HG02642 (cell line): ENCODE data around the gene TMEM107.
"Not testable (repeated sequence)": the region's sequence is repeated elsewhere in the genome, so short reads cannot be mapped to it uniquely, and the experiment has no call there.

Source experiments
- ATAC-seq: cut with Tn5 transposase; IDR thresholded peaks from one replicate; pipeline ENCODE4 v1.9.1; 2021; ENCODE audit warnings: mild to moderate bottlenecking; ENCODE audit not compliant: unreplicated experiment, poor library complexity

The TMEM107 gene

GRCh38 chr17:8189711-8190477, 13.7 kb upstream of the TMEM107 start, which contains the start of gene BORCS6:
Gene BORCS6 (minus strand): TSS chr17:8190180. CDS start chr17:8190140, 40 bp downstream.
- ATAC-seq: peak; percentile 60

- no peak for ATAC-seq
Observed at GRCh38 chr17:8189041-8189710, 13.0 kb upstream of the TMEM107 start.

- no peak for ATAC-seq
Observed at GRCh38 chr17:8188263-8188839, 12.2 kb upstream of the TMEM107 start.

GRCh38 chr17:8187517-8188262, 11.5 kb upstream of the TMEM107 start:
- ATAC-seq: peak; percentile 23

- ATAC-seq: peak; percentile 25
Observed at GRCh38 chr17:8186787-8187516, 10.8 kb upstream of the TMEM107 start.

- peak; percentile 1 for ATAC-seq
Observed at GRCh38 chr17:8186446-8186786, 10.2 kb upstream of the TMEM107 start.

GRCh38 chr17:8185582-8186445, 9.6 kb upstream of the TMEM107 start:
- peak; percentile 25 for ATAC-seq

GRCh38 chr17:8176998-8177731, 985 bp upstream of the TMEM107 start:
- no peak for ATAC-seq

GRCh38 chr17:8175795-8176196, 384 bp downstream of the TMEM107 start:
- ATAC-seq: peak; percentile 3

GRCh38 chr17:8173871-8174322, 2.3 kb downstream of the TMEM107 start:
- ATAC-seq: no peak

- ATAC-seq: peak; percentile 72
Observed at GRCh38 chr17:8173056-8173870, 2.9 kb downstream of the TMEM107 start.

GRCh38 chr17:8170186-8170585, 6.0 kb downstream of the TMEM107 start:
- ATAC-seq: not testable (repeated sequence)

GRCh38 chr17:8167526-8167925, 8.7 kb downstream of the TMEM107 start:
- ATAC-seq: no peak

- no peak for ATAC-seq
Observed at GRCh38 chr17:8166731-8167130, 9.4 kb downstream of the TMEM107 start.

GRCh38 chr17:8164815-8165131, 11.4 kb downstream of the TMEM107 start:
- ATAC-seq: no peak

- no peak for ATAC-seq
Observed at GRCh38 chr17:8163978-8164814, 12.0 kb downstream of the TMEM107 start.
